Smooth muscle cell (in vitro differentiated cells): ENCODE results near the gene FLRT3. TPM values are rescaled to one million over a fixed set of nuclear protein-coding genes. Genes with fewer than 3 reads are reported as not detected.

Source experiments
- DNase-seq: peaks from one replicate; lab custom pipeline; 2025; ENCODE audit not compliant: unreplicated experiment; lab: John Stamatoyannopoulos, UW
- H2AFZ ChIP-seq: fragments of 200-600 bp; sonication (generic); 2 replicates; pipeline ENCODE4 v1.6.0; 2016; ENCODE audit warnings: antibody characterized with exemption, low read depth, mild to moderate bottlenecking
- H3F3A ChIP-seq: fragments of 200-600 bp; sonication (generic); 2 replicates; pipeline ENCODE4 v1.6.0; 2017; ENCODE audit warnings: antibody characterized with exemption, low read depth
- H3K27ac ChIP-seq: fragments of 200-600 bp; sonication (generic); 2 replicates; pipeline ENCODE4 v1.5.1; 2016; ENCODE audit warnings: low read depth, mild to moderate bottlenecking
- H3K27me3 ChIP-seq: fragments of 200-600 bp; sonication (generic); 2 replicates; pipeline ENCODE4 v1.6.1; 2016; ENCODE audit warnings: low read depth, mild to moderate bottlenecking
- H3K36me3 ChIP-seq: fragments of 200-600 bp; sonication (generic); 2 replicates; pipeline ENCODE4 v1.5.1; 2016; ENCODE audit warnings: low read depth
- H3K4me1 ChIP-seq: fragments of 200-600 bp; sonication (generic); 2 replicates; pipeline ENCODE4 v1.5.1; 2016; ENCODE audit warnings: low read depth
- H3K4me2 ChIP-seq: fragments of 200-600 bp; sonication (generic); 2 replicates; pipeline ENCODE4 v1.6.0; 2016; ENCODE audit warnings: mild to moderate bottlenecking
- H3K4me3 ChIP-seq: fragments of 200-600 bp; sonication (generic); 2 replicates; pipeline ENCODE4 v1.5.1; 2016; ENCODE audit warnings: mild to moderate bottlenecking
- H3K79me2 ChIP-seq: fragments of 200-600 bp; sonication (generic); 2 replicates; pipeline ENCODE4 v1.6.0; 2016; ENCODE audit warnings: low read depth, mild to moderate bottlenecking
- H3K9ac ChIP-seq: fragments of 200-600 bp; sonication (generic); 2 replicates; pipeline ENCODE4 v1.6.0; 2016; ENCODE audit warnings: low read depth
- H3K9me3 ChIP-seq: fragments of 200-600 bp; sonication (generic); replicated peaks from 2 replicates; pipeline ENCODE4 v1.5.1; 2016; ENCODE audit warnings: low read depth
- H4K20me1 ChIP-seq: fragments of 200-600 bp; sonication (generic); 2 replicates; pipeline ENCODE4 v1.6.0; 2016; ENCODE audit warnings: low read depth
- CTCF ChIP-seq: fragments of 200-600 bp; sonication (generic); IDR thresholded peaks from 2 replicates; pipeline ENCODE4 v1.5.1; 2017; ENCODE audit warnings: borderline replicate concordance, mild to moderate bottlenecking, antibody characterized with exemption; ENCODE audit not compliant: insufficient read depth, poor library complexity, severe bottlenecking
- WGBS: methylation state at CpG from one replicate; pipeline ENCODE4 v1.1.7; 2016; ENCODE audit warnings: low lambda C conversion rate; 5-methylcytosine and 5-hydroxymethylcytosine counted together
- polyA plus RNA-seq: library from polyadenylated mRNA; unstranded; fragments of >200 nt; fragmentation: Nextera tagmentation; extraction: Ambion mirVana; gene quantifications from 2 replicates; pipeline ENCODE4 v1.2.1, GENCODE V29; 2016
- total RNA-seq: library from RNA; depleted of rRNA; stranded (reverse); fragments of >200 nt; gene quantifications from 2 replicates; pipeline ENCODE4 v1.2.3, GENCODE V29; 2014

Gene FLRT3
- total and polyA plus RNA-seq, 2 experiments from 2014 or later, result 15.5 to 24.3 TPM

GRCh38 chr20:14312001-14312400 lies 25.4 kb downstream of the FLRT3 start:
- Histone ChIP-seq H3K9me3 (no peaks in the 10 kb centered on the region), H3K4me1 (no peaks in the 10 kb centered on the region), H3K4me2 (no peak overlapping the region), H4K20me1 (no peaks in the 10 kb centered on the region), H3K79me2 (no peaks in the 10 kb centered on the region), H3K27me3 (no peaks in the 10 kb centered on the region), H3K27ac (no peak overlapping the region), H3K4me3 (no peak overlapping the region), H3K36me3 (no peaks in the 10 kb centered on the region), H2AFZ (no peak overlapping the region), H3F3A (no peaks in the 10 kb centered on the region), H3K9ac (no peak overlapping the region)
- no peak for TF ChIP-seq CTCF
- 89% methylated on average over 2 of the region's 2 CpGs for WGBS
- DNase-seq, result no peak

GRCh38 chr20:14310977-14311627 lies 26.3 kb downstream of the FLRT3 start:
- no peaks in the 10 kb centered on the region for H3K79me2 ChIP-seq
- H3K9ac ChIP-seq, result no peak overlapping the region
- H4K20me1 ChIP-seq, result no peaks in the 10 kb centered on the region
- H3K27ac ChIP-seq, result no peak overlapping the region
- TF ChIP-seq CTCF, result no peak
- H3F3A ChIP-seq, result no peaks in the 10 kb centered on the region
- no peak overlapping the region for H3K4me3 ChIP-seq
- no peak for DNase-seq
- no peak overlapping the region for H2AFZ ChIP-seq
- H3K27me3 ChIP-seq, result no peaks in the 10 kb centered on the region
- no peaks in the 10 kb centered on the region for H3K36me3 ChIP-seq
- no peaks in the 10 kb centered on the region for H3K4me1 ChIP-seq
- WGBS, result 95% methylated on average over 5 of the region's 5 CpGs
- H3K4me2 ChIP-seq, result no peak overlapping the region
- no peaks in the 10 kb centered on the region for H3K9me3 ChIP-seq

- no peak for DNase-seq
- WGBS, result 88% methylated on average over 2 of the region's 2 CpGs
- no peak overlapping the region for H3K4me2 ChIP-seq
Observed at GRCh38 chr20:14307956-14308355, 29.5 kb downstream of the FLRT3 start.

More at GRCh38 chr20:14307956-14308355, 29.5 kb downstream of the FLRT3 start:
- H3K79me2 ChIP-seq, result no peaks in the 10 kb centered on the region
- H3K27ac ChIP-seq, result no peak overlapping the region
- no peaks in the 10 kb centered on the region for H3F3A ChIP-seq
- H3K9me3 ChIP-seq, result no peaks in the 10 kb centered on the region
- H3K4me3 ChIP-seq, result no peak overlapping the region
- H3K9ac ChIP-seq, result no peak overlapping the region
- H3K4me1 ChIP-seq, result no peaks in the 10 kb centered on the region
- no peaks in the 10 kb centered on the region for H3K36me3 ChIP-seq
- no peaks in the 10 kb centered on the region for H3K27me3 ChIP-seq
- no peaks in the 10 kb centered on the region for H4K20me1 ChIP-seq
- H2AFZ ChIP-seq, result no peak overlapping the region
- TF ChIP-seq CTCF, result no peak
